Natural killer cell (primary cell): Measurements from ENCODE around the gene G0S2. TPM values are rescaled to one million over a fixed set of nuclear protein-coding genes. Genes with fewer than 3 reads are reported as not detected.

ENCODE experiments used
- ATAC-seq, 3 donors: fragments of 150-1000 bp in 2 of 3; fragments of 200-7000 bp in 1 of 3; cut with Tn5 transposase; 1 replicate in 1 of 3; 2 replicates in 2 of 3; pipeline ENCODE4 v1.10.0; 2021; ENCODE audit warnings: mild to moderate bottlenecking in 2 of 3, moderate library complexity in 2 of 3
- DNase-seq, 2 donors: peaks; one replicate each; pipeline versions ENCODE4 v3.0.0 to v3.0.0-alpha.2; 2013 to 2021; ENCODE audit warnings: mixed read lengths in 1 of 2
- H3K27ac ChIP-seq: one replicate; pipeline ENCODE4 v1.5.1; 2013; ENCODE audit warnings: mild to moderate bottlenecking, low read length
- H3K27me3 ChIP-seq: one replicate; pipeline ENCODE4 v1.6.1; 2013; ENCODE audit warnings: low read length; ENCODE audit not compliant: control insufficient read depth, insufficient read depth
- H3K36me3 ChIP-seq: one replicate; pipeline ENCODE4 v1.6.1; 2013; ENCODE audit warnings: low read length; ENCODE audit not compliant: control insufficient read depth, insufficient read depth
- H3K4me1 ChIP-seq: one replicate; pipeline ENCODE4 v1.6.1; 2013; ENCODE audit warnings: low read length; ENCODE audit not compliant: control insufficient read depth, insufficient read depth
- H3K4me3 ChIP-seq: one replicate; pipeline ENCODE4 v1.5.1; 2013; ENCODE audit warnings: low read length
- H3K9me3 ChIP-seq: one replicate; pipeline ENCODE4 v1.6.1; 2013; ENCODE audit warnings: low read length; ENCODE audit not compliant: control insufficient read depth, insufficient read depth
- H3K27ac Mint-ChIP-seq, 2 donors: one replicate each; pipeline ENCODE4 v1.8.0; 2022; ENCODE audit warnings: mild to moderate bottlenecking in 2 of 2, mixed read lengths in 2 of 2, moderate library complexity in 1 of 2
- H3K27me3 Mint-ChIP-seq, 2 donors: one replicate each; pipeline ENCODE4 v1.8.0; 2022; ENCODE audit warnings: low read depth in 2 of 2, mixed read lengths in 2 of 2
- H3K36me3 Mint-ChIP-seq: one replicate; pipeline ENCODE4 v1.8.0; 2022; ENCODE audit warnings: mixed read lengths
- H3K4me1 Mint-ChIP-seq, 2 donors: one replicate each; pipeline ENCODE4 v1.8.0; 2022; ENCODE audit warnings: mixed read lengths in 2 of 2
- H3K4me3 Mint-ChIP-seq: one replicate; pipeline ENCODE4 v1.8.0; 2022; ENCODE audit warnings: mild to moderate bottlenecking, moderate library complexity, mixed read lengths
- H3K9me3 Mint-ChIP-seq, 2 donors: one replicate each; pipeline ENCODE4 v1.8.0; 2022; ENCODE audit warnings: mixed read lengths in 2 of 2
- CTCF ChIP-seq: fragments of 200-600 bp; IDR thresholded peaks from one replicate; pipeline ENCODE4 v1.8.0; 2022; ENCODE audit warnings: antibody characterized with exemption
- WGBS: methylation state at CpG from one replicate; pipeline ENCODE4 v1.1.7; 2013; ENCODE audit warnings: missing lambda C conversion rate; ENCODE audit not compliant: insufficient coverage; 5-methylcytosine and 5-hydroxymethylcytosine counted together
- intact Hi-C: fragments of 100-400 bp; cut with micrococcal nuclease; formaldehyde crosslinking; loops from one replicate; pipeline ENCODE4 v1.14.2; 2022
- total RNA-seq, 4 donors: library from RNA; stranded (reverse); fragments of 120-200 nt in 1 of 4; gene quantifications; one replicate each; pipeline versions ENCODE4 v1.2.3 to v1.2.4, GENCODE V29; 2013 to 2022

Gene G0S2
- total RNA-seq, 3 donors from 2014 or later (not counting 1 experiment from before 2014, with no cell fraction given), result 15.3 to 132 (median 22.0) TPM

- no peak overlapping the region for H3K4me3 ChIP-seq
- Mint-ChIP-seq H3K4me1 (no peaks in the 10 kb centered on the region), H3K36me3 (no peaks in the 10 kb centered on the region), H3K4me3 (no peak overlapping the region), H3K27ac (no peak overlapping the region), H3K9me3 (no peaks in the 10 kb centered on the region), H3K27me3 (peaks cover 0 to 4% of the 10 kb centered on the region in 2 donors)
- H3K9me3 ChIP-seq, result no peaks in the 10 kb centered on the region
- intact Hi-C loops, result no loop called here
- H3K27ac ChIP-seq, result no peak overlapping the region
- H3K36me3 ChIP-seq, result no peaks in the 10 kb centered on the region
- ATAC-seq (no peak), DNase-seq (no peak)
- no peaks in the 10 kb centered on the region for H3K27me3 ChIP-seq
- no peaks in the 10 kb centered on the region for H3K4me1 ChIP-seq
- TF ChIP-seq CTCF, result no peak
- WGBS, result 90% methylated on average over 20 of the region's 20 CpGs
Observed at GRCh38 chr1:209634005-209634737, 41.0 kb upstream of the G0S2 start.

- no peaks in the 10 kb centered on the region for H3K9me3 Mint-ChIP-seq
- ATAC-seq, result no peak
- no peaks in the 10 kb centered on the region for H3K36me3 Mint-ChIP-seq
- H3K27ac Mint-ChIP-seq, result no peak overlapping the region
- TF ChIP-seq CTCF, result no peak
- H3K9me3 ChIP-seq, result no peaks in the 10 kb centered on the region
- no peaks in the 10 kb centered on the region for H3K4me1 Mint-ChIP-seq
- H3K4me3 ChIP-seq, result no peak overlapping the region
- no peak for DNase-seq
- H3K27me3 ChIP-seq, result no peaks in the 10 kb centered on the region
- H3K27me3 Mint-ChIP-seq, result peaks cover 0 to 4% of the 10 kb centered on the region in 2 donors
- H3K36me3 ChIP-seq, result no peaks in the 10 kb centered on the region
- no peaks in the 10 kb centered on the region for H3K4me1 ChIP-seq
- intact Hi-C loops, result no loop called here
- 82% methylated on average over 4 of the region's 5 CpGs for whole genome bisulfite sequencing
- H3K4me3 Mint-ChIP-seq, result no peak overlapping the region
- no peak overlapping the region for H3K27ac ChIP-seq
Observed at GRCh38 chr1:209635850-209636249, 39.4 kb upstream of the G0S2 start.

- intact Hi-C loops, result no loop called here
- H3K27ac Mint-ChIP-seq, result no peak overlapping the region
- WGBS, result 98% methylated on average over 3 of the region's 5 CpGs
Observed at GRCh38 chr1:209641832-209642172, 33.4 kb upstream of the G0S2 start.

More at GRCh38 chr1:209641832-209642172, 33.4 kb upstream of the G0S2 start:
- Mint-ChIP-seq H3K36me3 (no peaks in the 10 kb centered on the region), H3K9me3 (no peaks in the 10 kb centered on the region), H3K4me3 (no peak overlapping the region), H3K27me3 (no peaks in the 10 kb centered on the region), H3K4me1 (no peaks in the 10 kb centered on the region)
- H3K27me3 ChIP-seq, result no peaks in the 10 kb centered on the region
- no peaks in the 10 kb centered on the region for H3K4me1 ChIP-seq
- ATAC-seq (no peak), DNase-seq (no peak)
- no peak overlapping the region for H3K4me3 ChIP-seq
- TF ChIP-seq CTCF, result no peak
- H3K9me3 ChIP-seq, result no peaks in the 10 kb centered on the region
- H3K36me3 ChIP-seq, result no peaks in the 10 kb centered on the region
- no peak overlapping the region for H3K27ac ChIP-seq
